ENCODE measurements around the gene GDF10.

Gene GDF10

GRCh38 chr10:47350671-47351640, 51.0 kb downstream of the GDF10 start:
- no peak for DNase-seq
- no peaks in the 10 kb centered on the region for H3K9me3 ChIP-seq (ENCODE audit: control insufficient read depth, low read length)
- H3K4me1 ChIP-seq (ENCODE audit: control insufficient read depth, insufficient read depth, low read length, poor library complexity, severe bottlenecking): no peaks in the 10 kb centered on the region
- no peak overlapping the region for H3K27ac ChIP-seq (ENCODE audit: insufficient read depth, low read length, poor library complexity, severe bottlenecking)
- no peak overlapping the region for H3K4me3 ChIP-seq (ENCODE audit: insufficient read depth, low read depth, low read length, poor library complexity, severe bottlenecking)
- no peaks in the 10 kb centered on the region for H3K27me3 ChIP-seq (replicated peaks; ENCODE audit: control insufficient read depth, insufficient read depth, low read length, poor library complexity, severe bottlenecking)
- H3K36me3 ChIP-seq (ENCODE audit: control insufficient read depth, insufficient read depth, low read length): no peaks in the 10 kb centered on the region

DNA sequence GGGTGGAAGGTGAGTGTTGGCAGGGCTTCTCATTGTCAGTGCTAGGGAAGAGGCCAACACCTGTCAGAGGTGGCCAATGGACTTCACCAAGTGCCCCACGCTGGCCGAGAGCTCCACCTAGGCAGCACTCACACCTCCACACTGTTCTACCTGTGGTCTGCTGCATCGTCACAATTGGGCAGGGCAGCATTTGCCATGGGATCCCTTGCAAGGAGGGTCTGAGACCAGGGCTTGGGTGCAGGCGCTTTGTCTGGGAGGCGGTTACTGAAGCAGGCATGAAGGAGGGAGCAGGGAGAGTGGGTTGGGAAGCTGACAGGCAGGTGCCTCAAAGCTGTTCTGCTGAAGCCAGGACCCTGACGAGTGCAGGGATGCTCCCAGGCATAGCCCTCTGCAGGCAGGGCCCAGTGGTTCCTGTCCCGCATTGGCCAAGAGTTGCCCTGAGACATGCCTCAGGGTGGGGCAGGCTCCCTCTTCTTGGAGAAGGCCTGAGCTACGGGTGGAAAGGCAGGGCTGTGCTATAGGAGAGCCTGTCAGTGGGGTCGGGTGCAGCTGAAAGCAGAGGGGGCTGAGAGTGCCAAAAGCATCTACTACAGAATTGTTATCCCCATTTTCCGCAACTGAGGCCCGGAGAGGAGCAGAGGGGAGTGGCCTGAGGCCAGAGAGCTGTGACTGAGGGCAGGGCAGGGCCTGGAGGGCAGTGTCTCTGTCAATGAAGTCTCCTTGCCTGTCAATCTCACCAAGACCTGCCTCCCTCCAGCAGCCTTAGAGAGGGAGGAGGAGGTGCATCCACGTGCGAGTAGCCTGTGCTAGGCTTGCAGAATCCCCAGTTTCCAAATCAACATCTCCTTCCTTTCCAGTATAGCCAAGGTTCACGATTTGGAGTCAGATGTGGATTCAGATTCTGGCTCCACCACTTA, 52.2 kb downstream of the GDF10 start:
- Histone ChIP-seq H3K4me1 (ENCODE audit: control insufficient read depth, insufficient read depth, low read length, poor library complexity, severe bottlenecking) (no peaks in the 10 kb centered on the region), H3K27ac (ENCODE audit: insufficient read depth, low read length, poor library complexity, severe bottlenecking) (no peak overlapping the region), H3K27me3 (replicated peaks; ENCODE audit: control insufficient read depth, insufficient read depth, low read length, poor library complexity, severe bottlenecking) (no peaks in the 10 kb centered on the region), H3K36me3 (ENCODE audit: control insufficient read depth, insufficient read depth, low read length) (no peaks in the 10 kb centered on the region), H3K4me3 (ENCODE audit: insufficient read depth, low read depth, low read length, poor library complexity, severe bottlenecking) (no peak overlapping the region), H3K9me3 (ENCODE audit: control insufficient read depth, low read length) (no peaks in the 10 kb centered on the region)
- DNase-seq: no peak

- no peak for DNase-seq
- H3K36me3 ChIP-seq (ENCODE audit: control insufficient read depth, insufficient read depth, low read length): no peaks in the 10 kb centered on the region
- no peak overlapping the region for H3K4me3 ChIP-seq (ENCODE audit: insufficient read depth, low read depth, low read length, poor library complexity, severe bottlenecking)
- H3K4me1 ChIP-seq (ENCODE audit: control insufficient read depth, insufficient read depth, low read length, poor library complexity, severe bottlenecking): no peaks in the 10 kb centered on the region
- no peak overlapping the region for H3K27ac ChIP-seq (ENCODE audit: insufficient read depth, low read length, poor library complexity, severe bottlenecking)
- H3K27me3 ChIP-seq (replicated peaks; ENCODE audit: control insufficient read depth, insufficient read depth, low read length, poor library complexity, severe bottlenecking): no peaks in the 10 kb centered on the region
- no peaks in the 10 kb centered on the region for H3K9me3 ChIP-seq (ENCODE audit: control insufficient read depth, low read length)
Measured at GRCh38 chr10:47353351-47353750, 53.4 kb downstream of the GDF10 start.

- Histone ChIP-seq H3K9me3 (ENCODE audit: control insufficient read depth, low read length) (no peaks in the 10 kb centered on the region), H3K4me3 (ENCODE audit: insufficient read depth, low read depth, low read length, poor library complexity, severe bottlenecking) (no peak overlapping the region), H3K27ac (ENCODE audit: insufficient read depth, low read length, poor library complexity, severe bottlenecking) (no peak overlapping the region), H3K4me1 (ENCODE audit: control insufficient read depth, insufficient read depth, low read length, poor library complexity, severe bottlenecking) (no peaks in the 10 kb centered on the region), H3K36me3 (ENCODE audit: control insufficient read depth, insufficient read depth, low read length) (no peaks in the 10 kb centered on the region), H3K27me3 (replicated peaks; ENCODE audit: control insufficient read depth, insufficient read depth, low read length, poor library complexity, severe bottlenecking) (no peaks in the 10 kb centered on the region)
- no peak for DNase-seq
Measured at GRCh38 chr10:47354165-47354564, 54.2 kb downstream of the GDF10 start.

DNA sequence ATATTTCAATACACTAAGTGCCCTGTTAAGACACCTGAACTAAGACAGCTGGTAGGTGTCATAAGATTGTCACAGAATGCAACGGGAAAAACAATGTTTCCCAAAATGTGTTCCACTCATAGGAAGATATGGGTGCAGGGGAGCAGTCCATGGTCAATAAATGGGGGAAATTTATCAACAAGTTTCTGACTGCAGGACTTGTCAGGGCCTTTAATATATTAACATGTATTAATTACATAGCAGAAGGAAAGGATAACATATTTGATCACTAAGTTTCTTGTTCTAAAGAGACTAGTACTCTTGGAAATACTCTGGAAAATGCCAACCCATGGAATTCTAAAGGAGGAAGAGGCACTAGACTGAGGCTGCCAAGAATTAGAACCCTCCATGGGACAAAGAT, 54.9 kb downstream of the GDF10 start:
- Histone ChIP-seq H3K27me3 (replicated peaks; ENCODE audit: control insufficient read depth, insufficient read depth, low read length, poor library complexity, severe bottlenecking) (no peaks in the 10 kb centered on the region), H3K27ac (ENCODE audit: insufficient read depth, low read length, poor library complexity, severe bottlenecking) (no peak overlapping the region), H3K4me1 (ENCODE audit: control insufficient read depth, insufficient read depth, low read length, poor library complexity, severe bottlenecking) (no peaks in the 10 kb centered on the region), H3K9me3 (ENCODE audit: control insufficient read depth, low read length) (no peaks in the 10 kb centered on the region), H3K4me3 (ENCODE audit: insufficient read depth, low read depth, low read length, poor library complexity, severe bottlenecking) (no peak overlapping the region), H3K36me3 (ENCODE audit: control insufficient read depth, insufficient read depth, low read length) (no peaks in the 10 kb centered on the region)
- no peak for DNase-seq

DNA sequence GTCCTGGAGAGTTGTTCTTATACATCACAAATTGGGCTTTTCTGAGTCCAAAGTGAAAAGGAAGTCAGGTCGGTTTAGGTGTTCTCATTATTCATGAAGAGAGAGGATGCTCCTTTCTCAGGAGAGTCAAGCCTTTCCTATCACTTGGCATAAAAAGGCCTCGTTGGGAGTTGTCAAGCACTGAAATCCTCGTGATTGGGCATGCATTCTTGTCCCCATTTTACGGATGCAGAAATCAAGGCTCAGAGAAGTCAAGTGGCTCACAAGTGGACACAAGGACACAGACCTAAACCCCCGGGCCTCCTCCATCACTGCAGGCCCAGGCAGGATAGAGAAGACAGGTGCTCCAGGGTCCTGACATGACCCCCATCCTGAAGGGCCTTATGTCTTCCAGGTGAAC, 56.7 kb downstream of the GDF10 start:
- no peak overlapping the region for H3K4me3 ChIP-seq (ENCODE audit: insufficient read depth, low read depth, low read length, poor library complexity, severe bottlenecking)
- H3K4me1 ChIP-seq (ENCODE audit: control insufficient read depth, insufficient read depth, low read length, poor library complexity, severe bottlenecking): no peaks in the 10 kb centered on the region
- no peak for DNase-seq
- no peaks in the 10 kb centered on the region for H3K36me3 ChIP-seq (ENCODE audit: control insufficient read depth, insufficient read depth, low read length)
- no peaks in the 10 kb centered on the region for H3K9me3 ChIP-seq (ENCODE audit: control insufficient read depth, low read length)
- H3K27me3 ChIP-seq (replicated peaks; ENCODE audit: control insufficient read depth, insufficient read depth, low read length, poor library complexity, severe bottlenecking): no peaks in the 10 kb centered on the region
- H3K27ac ChIP-seq (ENCODE audit: insufficient read depth, low read length, poor library complexity, severe bottlenecking): no peak overlapping the region

DNA sequence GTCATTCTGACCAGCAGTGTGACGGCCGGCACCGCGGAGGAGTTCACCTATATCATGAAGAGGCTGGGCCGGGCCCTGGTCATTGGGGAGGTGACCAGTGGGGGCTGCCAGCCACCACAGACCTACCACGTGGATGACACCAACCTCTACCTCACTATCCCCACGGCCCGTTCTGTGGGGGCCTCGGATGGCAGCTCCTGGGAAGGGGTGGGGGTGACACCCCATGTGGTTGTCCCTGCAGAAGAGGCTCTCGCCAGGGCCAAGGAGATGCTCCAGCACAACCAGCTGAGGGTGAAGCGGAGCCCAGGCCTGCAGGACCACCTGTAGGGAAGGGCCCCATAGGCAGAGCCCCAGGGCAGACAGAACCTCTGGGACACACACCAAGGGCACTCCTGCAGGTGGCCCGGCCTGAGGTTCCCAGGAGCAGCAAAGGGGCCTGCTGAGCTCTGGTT, 57.2 kb downstream of the GDF10 start:
- no peak for DNase-seq
- no peaks in the 10 kb centered on the region for H3K9me3 ChIP-seq (ENCODE audit: control insufficient read depth, low read length)
- H3K4me3 ChIP-seq (ENCODE audit: insufficient read depth, low read depth, low read length, poor library complexity, severe bottlenecking): no peak overlapping the region
- no peak overlapping the region for H3K27ac ChIP-seq (ENCODE audit: insufficient read depth, low read length, poor library complexity, severe bottlenecking)
- H3K4me1 ChIP-seq (ENCODE audit: control insufficient read depth, insufficient read depth, low read length, poor library complexity, severe bottlenecking): no peaks in the 10 kb centered on the region
- no peaks in the 10 kb centered on the region for H3K27me3 ChIP-seq (replicated peaks; ENCODE audit: control insufficient read depth, insufficient read depth, low read length, poor library complexity, severe bottlenecking)
- no peaks in the 10 kb centered on the region for H3K36me3 ChIP-seq (ENCODE audit: control insufficient read depth, insufficient read depth, low read length)

DNA sequence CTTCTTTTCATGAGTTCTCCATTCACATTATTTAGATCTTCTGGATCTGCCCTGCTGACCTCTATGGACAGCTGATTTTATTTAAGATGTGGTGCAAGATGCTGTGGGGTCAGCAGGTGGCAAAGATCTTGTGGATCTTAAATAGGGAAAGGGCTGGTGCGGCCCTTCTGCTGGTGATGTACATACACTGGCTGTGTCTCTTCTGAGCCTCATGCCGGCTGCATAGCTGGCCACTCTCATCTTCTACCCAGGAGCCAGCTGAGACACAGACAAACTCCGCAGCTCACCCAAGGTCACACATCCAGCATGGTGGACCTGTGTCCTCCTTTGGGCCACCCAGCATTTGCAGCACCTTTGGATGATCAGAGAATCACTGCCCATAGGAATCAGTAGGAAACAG, 57.9 kb downstream of the GDF10 start:
- H3K9me3 ChIP-seq (ENCODE audit: control insufficient read depth, low read length): no peaks in the 10 kb centered on the region
- H3K4me3 ChIP-seq (ENCODE audit: insufficient read depth, low read depth, low read length, poor library complexity, severe bottlenecking): no peak overlapping the region
- no peak for DNase-seq
- no peaks in the 10 kb centered on the region for H3K27me3 ChIP-seq (replicated peaks; ENCODE audit: control insufficient read depth, insufficient read depth, low read length, poor library complexity, severe bottlenecking)
- H3K27ac ChIP-seq (ENCODE audit: insufficient read depth, low read length, poor library complexity, severe bottlenecking): no peak overlapping the region
- no peaks in the 10 kb centered on the region for H3K36me3 ChIP-seq (ENCODE audit: control insufficient read depth, insufficient read depth, low read length)
- H3K4me1 ChIP-seq (ENCODE audit: control insufficient read depth, insufficient read depth, low read length, poor library complexity, severe bottlenecking): no peaks in the 10 kb centered on the region

GRCh38 chr10:47358457-47358856, 58.5 kb downstream of the GDF10 start:
- Histone ChIP-seq H3K27me3 (replicated peaks; ENCODE audit: control insufficient read depth, insufficient read depth, low read length, poor library complexity, severe bottlenecking) (no peaks in the 10 kb centered on the region), H3K4me3 (ENCODE audit: insufficient read depth, low read depth, low read length, poor library complexity, severe bottlenecking) (no peak overlapping the region), H3K9me3 (ENCODE audit: control insufficient read depth, low read length) (no peaks in the 10 kb centered on the region), H3K36me3 (ENCODE audit: control insufficient read depth, insufficient read depth, low read length) (no peaks in the 10 kb centered on the region), H3K4me1 (ENCODE audit: control insufficient read depth, insufficient read depth, low read length, poor library complexity, severe bottlenecking) (no peaks in the 10 kb centered on the region), H3K27ac (ENCODE audit: insufficient read depth, low read length, poor library complexity, severe bottlenecking) (no peak overlapping the region)
- DNase-seq: no peak

DNA sequence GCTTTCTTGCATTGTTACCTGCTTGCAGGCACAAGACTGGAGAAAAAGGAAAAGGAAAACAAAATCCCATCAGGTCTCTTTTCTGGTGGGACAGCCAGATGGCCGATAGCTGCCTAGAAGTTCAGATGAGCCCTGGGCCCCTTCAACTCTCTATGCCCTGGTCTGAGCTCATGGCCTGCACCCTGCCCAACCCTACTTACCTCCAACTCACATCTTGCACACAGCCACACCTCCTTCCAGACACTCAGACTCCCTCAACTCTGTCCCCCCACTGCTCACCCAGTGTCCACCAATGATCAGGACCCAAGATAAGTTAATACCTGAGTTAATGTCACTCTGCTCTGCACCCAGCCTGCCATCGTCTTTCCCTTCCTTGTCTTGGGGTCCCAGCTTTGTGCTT, 59.1 kb downstream of the GDF10 start:
- Histone ChIP-seq H3K36me3 (ENCODE audit: control insufficient read depth, insufficient read depth, low read length) (no peaks in the 10 kb centered on the region), H3K27me3 (replicated peaks; ENCODE audit: control insufficient read depth, insufficient read depth, low read length, poor library complexity, severe bottlenecking) (no peaks in the 10 kb centered on the region), H3K4me1 (ENCODE audit: control insufficient read depth, insufficient read depth, low read length, poor library complexity, severe bottlenecking) (no peaks in the 10 kb centered on the region), H3K4me3 (ENCODE audit: insufficient read depth, low read depth, low read length, poor library complexity, severe bottlenecking) (no peak overlapping the region), H3K27ac (ENCODE audit: insufficient read depth, low read length, poor library complexity, severe bottlenecking) (no peak overlapping the region), H3K9me3 (ENCODE audit: control insufficient read depth, low read length) (no peaks in the 10 kb centered on the region)
- no peak for DNase-seq
